Endothelial cell of hepatic sinusoid (primary cell): ENCODE measurements around the gene FAM120A.

Experiments used
- in situ Hi-C: cut with HindIII; loops from 2 replicates; pipeline ENCODE4 v1.10.0; 2017; ENCODE audit warnings: low sequenced_read_pairs

FAM120A gene

DNA sequence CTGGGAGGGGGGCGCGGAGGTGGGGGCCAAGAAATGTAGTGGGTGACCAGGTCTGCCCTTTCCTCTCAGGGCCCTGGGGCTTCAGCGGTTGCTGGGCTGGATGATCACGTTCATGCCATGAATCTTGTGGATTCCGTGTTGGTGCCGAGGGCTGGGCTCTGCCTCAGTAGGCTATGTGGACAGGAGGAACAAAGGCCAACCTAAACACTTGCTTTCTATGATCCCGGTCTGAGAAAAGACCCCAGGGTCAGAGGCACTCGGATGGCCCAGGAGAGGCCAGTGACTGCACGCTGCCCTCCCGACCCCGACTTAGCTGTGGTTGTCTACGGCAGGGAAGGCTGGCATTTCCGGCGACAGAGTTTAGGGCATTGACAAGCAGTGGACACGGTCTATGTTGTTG is 151.5 kb downstream of the FAM120A start:
- in situ Hi-C loops, result no loop called here

DNA sequence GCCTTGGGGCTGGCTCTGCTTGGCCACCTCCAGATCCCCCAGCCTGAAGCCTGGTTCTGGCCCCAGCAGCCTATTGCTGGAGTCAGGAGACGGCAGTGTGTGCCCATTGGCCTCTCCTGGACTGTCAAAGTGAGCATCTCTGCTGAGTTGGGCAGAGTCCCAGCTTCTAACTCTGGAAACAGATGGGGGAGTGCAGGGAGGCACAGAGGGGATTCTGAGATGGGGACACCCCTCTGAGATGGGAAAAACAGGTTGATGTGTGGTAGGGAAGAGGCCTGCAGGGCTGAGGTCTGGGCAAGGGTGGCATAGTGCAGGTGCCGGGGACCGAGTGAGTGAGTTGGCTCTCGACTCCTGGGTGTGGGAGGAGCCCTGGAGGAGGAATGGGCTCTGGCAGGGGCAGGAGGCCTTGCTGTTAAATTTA is 152.4 kb downstream of the FAM120A start:
- in situ Hi-C loops, result no loop called here

DNA sequence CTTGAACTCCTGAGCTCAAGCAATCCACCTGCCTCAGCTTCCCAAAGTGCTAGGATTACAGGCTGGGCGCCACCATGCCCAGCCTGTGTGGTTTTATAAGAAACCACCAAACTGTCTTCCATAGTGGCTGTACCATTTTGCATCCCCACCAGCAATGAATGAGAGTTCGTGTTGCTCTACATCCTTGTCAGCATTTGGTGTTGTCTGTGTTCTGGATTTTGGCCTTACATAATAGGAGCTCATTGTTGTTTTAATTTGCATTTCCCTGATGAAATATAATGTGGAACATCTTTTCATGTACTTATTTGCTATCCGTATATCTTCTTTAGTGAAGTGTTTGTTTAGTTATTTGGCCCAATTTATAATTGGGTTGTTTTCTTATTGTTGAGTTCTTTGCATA is 154.7 kb downstream of the FAM120A start:
- in situ Hi-C loops, result no loop called here

DNA sequence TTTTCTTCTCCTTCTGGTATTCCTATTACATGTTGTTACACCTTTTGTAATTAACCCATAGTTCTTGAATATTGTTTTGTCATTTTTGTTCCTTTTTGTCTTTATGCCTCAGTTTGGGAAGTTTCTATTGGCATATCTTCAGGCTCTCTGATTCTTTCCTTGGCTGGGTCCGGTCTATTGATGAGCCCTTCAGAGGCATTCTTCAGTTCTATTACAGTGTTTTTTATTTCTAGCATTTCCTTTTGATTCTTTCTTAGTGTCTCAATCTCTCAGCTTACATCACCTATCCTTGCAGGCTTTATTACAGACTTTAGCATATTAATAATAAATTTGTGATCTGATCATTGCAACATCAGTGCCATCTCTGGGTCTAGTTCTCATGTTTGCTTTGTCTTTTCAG is 158.7 kb downstream of the FAM120A start:
- in situ Hi-C loops, result no loop called here

DNA sequence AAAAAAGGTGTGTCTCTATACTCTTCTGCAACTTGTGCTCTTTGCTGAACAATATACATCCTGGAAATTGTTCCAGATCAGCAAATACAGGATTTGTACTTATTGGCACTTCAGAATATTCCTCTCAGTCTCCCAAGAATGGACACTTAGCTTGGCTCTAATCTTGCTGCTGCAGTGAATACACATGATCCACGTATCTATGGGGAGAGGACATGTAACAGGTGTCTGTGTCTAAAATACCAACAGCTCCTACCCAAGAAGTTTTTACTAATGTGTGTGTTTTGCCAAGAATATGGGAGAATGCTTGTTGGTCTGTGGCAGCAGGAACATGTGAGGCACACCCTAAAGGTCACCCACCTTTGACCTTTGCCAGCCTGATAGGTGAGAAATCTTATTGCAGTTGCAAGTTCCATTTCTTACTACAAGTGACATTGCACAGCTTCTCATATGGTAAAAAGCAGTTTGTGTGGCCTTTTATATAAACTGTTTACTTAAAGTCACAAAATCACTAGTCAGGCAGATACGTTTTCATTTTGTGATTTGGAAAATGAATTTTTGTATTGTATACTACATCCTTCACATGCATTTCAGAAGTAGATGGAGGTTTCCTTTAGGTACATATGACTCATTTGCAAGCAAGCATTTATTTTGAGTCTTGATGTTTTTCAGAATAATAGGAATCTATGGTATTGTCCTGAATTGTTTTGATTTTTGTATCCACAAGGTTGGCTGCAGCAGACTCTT is 160.7 kb downstream of the FAM120A start:
- in situ Hi-C loops, result no loop called here

DNA sequence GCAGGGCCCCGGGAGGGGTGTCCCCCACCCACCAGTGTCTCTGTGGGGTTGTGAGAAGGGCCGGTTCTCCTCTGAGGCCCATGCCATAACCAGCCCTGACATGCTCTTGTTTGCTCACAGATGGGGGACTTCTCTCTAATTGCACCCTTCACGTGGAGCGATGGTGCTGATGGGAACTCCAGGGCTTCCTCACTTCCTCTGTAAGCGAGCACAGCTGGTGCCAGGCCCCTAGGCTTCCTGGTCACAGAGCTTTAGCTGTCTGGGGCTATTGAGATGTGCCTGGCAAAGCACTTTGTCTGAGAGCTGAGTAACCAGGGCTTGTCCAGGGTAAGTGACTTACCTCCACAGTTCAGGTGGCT is 161.3 kb downstream of the FAM120A start:
- in situ Hi-C loops, result no loop called here

DNA sequence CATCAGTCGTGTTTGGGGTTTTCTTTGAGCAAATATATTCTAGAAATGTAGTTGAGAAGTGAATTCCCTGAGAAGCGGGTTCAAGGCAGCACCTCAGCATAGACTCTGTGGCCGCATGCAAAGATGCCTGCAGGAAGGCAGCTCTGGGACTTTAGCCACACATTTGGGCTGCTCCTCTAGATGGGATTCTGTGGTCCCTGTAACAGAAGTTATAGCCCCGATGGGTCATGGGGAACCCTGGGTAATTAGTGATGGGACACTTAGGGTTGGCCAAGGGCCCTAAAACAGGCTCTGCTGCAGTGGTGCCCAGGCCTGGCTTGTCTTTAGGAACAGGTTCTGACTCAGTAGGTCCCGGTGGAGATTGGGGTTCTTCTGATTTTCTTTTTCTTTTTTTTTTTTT is 161.7 kb downstream of the FAM120A start:
- in situ Hi-C loops, result no loop called here

DNA sequence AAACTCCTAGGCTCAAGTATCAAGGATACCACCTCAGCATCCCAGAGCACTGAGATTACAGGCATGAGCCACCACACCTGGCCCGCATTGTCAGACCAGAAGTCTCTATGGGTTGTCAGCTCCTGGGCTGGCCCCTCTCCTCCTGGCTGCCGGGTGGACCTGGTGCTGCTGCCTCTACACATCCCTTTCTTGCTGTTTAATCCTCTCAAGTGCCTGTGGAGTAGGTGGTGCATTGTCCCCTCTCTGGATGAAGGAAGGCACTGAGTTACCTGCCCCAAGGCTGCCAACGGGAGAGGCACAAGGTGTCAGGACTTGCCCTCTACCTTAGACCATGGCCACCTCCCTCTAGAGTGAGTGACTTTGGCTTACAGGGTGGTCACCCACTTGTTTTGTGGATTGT is 162.3 kb downstream of the FAM120A start:
- in situ Hi-C loops, result no loop called here

DNA sequence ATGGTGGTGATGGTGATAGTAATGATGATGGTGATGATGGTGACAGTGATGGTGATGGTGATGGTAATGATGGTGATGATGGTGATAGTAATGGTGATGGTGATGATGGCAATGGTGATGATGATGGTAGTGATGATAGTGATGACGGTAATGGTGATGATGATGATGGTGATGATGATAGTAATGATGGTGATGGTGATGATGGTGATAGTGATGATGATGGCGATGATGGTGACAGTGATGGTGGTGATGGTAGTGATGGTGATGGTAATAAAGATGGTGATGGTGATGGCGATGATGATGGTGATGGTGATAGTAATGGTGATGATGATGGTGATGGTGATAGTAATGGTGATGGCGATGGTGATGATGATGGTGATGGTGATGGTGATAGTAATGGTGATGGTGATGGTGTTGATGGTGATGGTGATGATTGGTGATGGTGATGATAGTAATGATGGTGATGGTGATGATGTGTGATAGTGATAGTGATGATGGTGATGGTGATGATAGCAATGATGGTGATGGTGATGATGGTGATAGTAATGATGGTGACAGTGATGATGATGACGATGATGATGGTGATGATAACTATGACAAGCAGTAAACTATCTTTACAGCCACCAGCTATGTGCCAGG is 163.5 kb downstream of the FAM120A start:
- in situ Hi-C loops, result no loop called here
